Endothelial cell of umbilical vein (primary cell): ENCODE measurements around the gene TLE4. TPM values are rescaled to one million over a fixed set of nuclear protein-coding genes. Genes with fewer than 3 reads are reported as not detected.

ENCODE experiments used
- BruUV-seq: library from RNA; stranded (reverse); fragments of 400-500 nt; replicated peaks from 2 replicates; lab custom pipeline; 2021; lab: Mats Ljungman, UMichigan
- CTCF ChIA-PET: fragments of 300-600, 350-600 bp; sonication (Branson Sonifier 250); formaldehyde crosslinking; loops from one replicate; lab custom pipeline; 2021; ENCODE audit warnings: antibody characterized with exemption, inconsistent platforms; lab: Charles Lee
- POLR2A ChIA-PET: fragments of 300-600, 350-600 bp; sonication (Branson Sonifier 250); formaldehyde crosslinking; loops from one replicate; lab custom pipeline; 2021; ENCODE audit warnings: antibody characterized with exemption, inconsistent platforms; lab: Charles Lee
- DNase-seq: peaks from one replicate; pipeline ENCODE4 v3.0.0-alpha.2; 2011; ENCODE audit warnings: low read depth, low spot score
- FAIRE-seq: peaks from 2 replicates; lab custom pipeline; 2011; peaks lifted over from hg19 to GRCh38; lab: Jason Lieb, UNC
- H2AFZ ChIP-seq: 2 replicates; pipeline ENCODE4 v1.6.0; 2012; ENCODE audit warnings: low read depth, low read length, control low read depth, inconsistent platforms
- H3K27ac ChIP-seq: 2 replicates; pipeline ENCODE4 v1.5.1; 2011; ENCODE audit warnings: low read depth, mild to moderate bottlenecking, control low read depth, low read length, moderate library complexity; ENCODE audit not compliant: insufficient read depth
- H3K27me3 ChIP-seq, 2 experiments: 2 replicates each; pipeline versions ENCODE4 v1.6.0 to v1.6.1; 2011; ENCODE audit warnings: low read length in 2 of 2, mixed read lengths in 1 of 2; ENCODE audit not compliant: control insufficient read depth in 2 of 2, insufficient read depth in 2 of 2
- H3K36me3 ChIP-seq, 2 experiments: 2 replicates in 1 of 2; 3 replicates in 1 of 2; pipeline ENCODE4 v1.5.1; 2011; ENCODE audit warnings: low read length in 2 of 2, mild to moderate bottlenecking in 1 of 2, moderate library complexity in 1 of 2; ENCODE audit not compliant: control insufficient read depth in 2 of 2, insufficient read depth in 2 of 2; ENCODE audit errors: extremely low read depth in 1 of 2
- H3K4me1 ChIP-seq: 3 replicates; pipeline ENCODE4 v1.5.1; 2011; ENCODE audit warnings: mild to moderate bottlenecking, low read length; ENCODE audit not compliant: control insufficient read depth, insufficient read depth; ENCODE audit errors: extremely low read depth
- H3K4me2 ChIP-seq: 2 replicates; pipeline ENCODE4 v1.6.1; 2011; ENCODE audit warnings: low read length, control low read depth, mixed read lengths; ENCODE audit not compliant: insufficient read depth
- H3K4me3 ChIP-seq, 3 experiments: fragments of 200-600 bp in 1 of 3; sonication (generic), shearing (Covaris generic) in 1 of 3; replicated peaks in 1 of 3; 2 replicates each; pipeline ENCODE4 v1.5.1; 2011 to 2016; ENCODE audit warnings: control low read depth in 3 of 3, low read length in 3 of 3, mild to moderate bottlenecking in 2 of 3, inconsistent platforms in 1 of 3, low read depth in 1 of 3, moderate library complexity in 1 of 3; ENCODE audit not compliant: insufficient read depth in 1 of 3
- H3K79me2 ChIP-seq: 2 replicates; pipeline ENCODE4 v1.6.0; 2012; ENCODE audit warnings: low read length, inconsistent platforms; ENCODE audit not compliant: control insufficient read depth, insufficient read depth
- H3K9ac ChIP-seq: replicated peaks from 2 replicates; pipeline ENCODE3; 2011; ENCODE audit warnings: low read length, control low read depth; ENCODE audit not compliant: insufficient read depth; ENCODE audit errors: extremely low read depth
- H3K9me1 ChIP-seq: replicated peaks from 3 replicates; pipeline ENCODE4 v1.6.0; 2011; ENCODE audit warnings: mild to moderate bottlenecking, low read length; ENCODE audit not compliant: control insufficient read depth, insufficient read depth; ENCODE audit errors: extremely low read depth
- H3K9me3 ChIP-seq: replicated peaks from 2 replicates; pipeline ENCODE4 v1.5.1; 2012; ENCODE audit warnings: low read length, inconsistent platforms; ENCODE audit not compliant: control insufficient read depth, insufficient read depth
- H4K20me1 ChIP-seq: replicated peaks from 2 replicates; pipeline ENCODE3; 2011; ENCODE audit warnings: mild to moderate bottlenecking, low read length; ENCODE audit not compliant: control insufficient read depth, insufficient read depth; ENCODE audit errors: extremely low read depth
- CTCF ChIP-seq, 2 donors: IDR thresholded peaks; 1 replicate in 1 of 2; 2 replicates in 1 of 2; pipeline ENCODE4 v1.5.1; 2011; ENCODE audit warnings: low read length in 2 of 2, mild to moderate bottlenecking in 2 of 2, moderate library complexity in 2 of 2, control low read depth in 1 of 2, inconsistent platforms in 1 of 2, low read depth in 1 of 2; ENCODE audit not compliant: insufficient read depth in 1 of 2; ENCODE audit errors: extremely low read depth in 1 of 2
- EZH2 ChIP-seq: IDR thresholded peaks from 2 replicates; pipeline ENCODE4 v1.6.1; 2012; ENCODE audit warnings: borderline replicate concordance, low read depth, mild to moderate bottlenecking, moderate library complexity, low read length, inconsistent platforms; ENCODE audit not compliant: severe bottlenecking
- FOS ChIP-seq: IDR thresholded peaks from 2 replicates; pipeline ENCODE4 v1.6.1; 2011; ENCODE audit warnings: mild to moderate bottlenecking, low read length, moderate library complexity, borderline replicate concordance; ENCODE audit not compliant: insufficient read depth
- GATA2 ChIP-seq: IDR thresholded peaks from 2 replicates; pipeline ENCODE4 v1.7.0; 2011; ENCODE audit warnings: low read depth, mild to moderate bottlenecking, moderate library complexity, mixed read lengths, low read length; ENCODE audit not compliant: insufficient read length, insufficient read depth
- JUN ChIP-seq: IDR thresholded peaks from 2 replicates; pipeline ENCODE4 v1.6.1; 2011; ENCODE audit warnings: borderline replicate concordance, low read depth; ENCODE audit not compliant: insufficient read length, insufficient read depth
- MAX ChIP-seq: IDR thresholded peaks from 2 replicates; pipeline ENCODE4 v1.6.1; 2011; ENCODE audit not compliant: insufficient read depth, insufficient read length
- MYC ChIP-seq: IDR thresholded peaks from one replicate; pipeline ENCODE4 v1.6.1; 2011; ENCODE audit warnings: mild to moderate bottlenecking, low read depth, low read length
- POLR2A ChIP-seq: IDR thresholded peaks from 2 replicates; pipeline ENCODE4 v1.6.1; 2012; ENCODE audit warnings: low read depth, mild to moderate bottlenecking, control low read depth, low read length
- POLR2AphosphoS5 ChIP-seq: IDR thresholded peaks from 2 replicates; pipeline ENCODE4 v1.6.1; 2012; ENCODE audit warnings: low read depth, mild to moderate bottlenecking, control low read depth, low read length, moderate library complexity; ENCODE audit not compliant: insufficient read depth
- dilution Hi-C: fragments of 300-500 bp; cut with MboI; formaldehyde crosslinking; loops from one replicate; pipeline ENCODE4 v1.15.0; 2019; ENCODE audit warnings: low sequenced_read_pairs; ENCODE audit not compliant: extremely low pct_ligation_motif_present
- intact Hi-C: fragments of 100-400 bp; cut with micrococcal nuclease; formaldehyde crosslinking; loops from one replicate; pipeline ENCODE4 v1.10.0; 2022
- polyA plus RNA-seq, 4 experiments: library from polyadenylated mRNA; depleted of rRNA in 3 of 4; stranded (reverse) in 3 of 4; unstranded in 1 of 4; fragments of >200 nt; gene quantifications; 2 replicates each; pipeline versions ENCODE4 v1.2.1 to v1.2.3, GENCODE V29; 2011 to 2012; ENCODE audit warnings: missing spikeins in 1 of 4
- total RNA-seq: library from RNA; stranded (reverse); gene quantifications from 2 replicates; pipeline ENCODE4 v1.2.3, GENCODE V29; 2021

TLE4 gene
- total and polyA plus RNA-seq, 2 donors (not counting 3 experiments of a cell fraction or from before 2014, with no cell fraction given): 31.4 to 32.3 TPM

- dilution Hi-C loops (no loop called here), intact Hi-C loops (no loop called here)
- Histone ChIP-seq H3K27ac (no peak overlapping the region), H3K4me3 (no peak overlapping the region), H4K20me1 (no peaks in the 10 kb centered on the region), H3K27me3 (no peaks in the 10 kb centered on the region), H3K36me3 (peaks cover 0 to 21% of the 10 kb centered on the region in 2 experiments), H3K9ac (no peak overlapping the region), H3K9me1 (no peaks in the 10 kb centered on the region), H3K4me1 (no peaks in the 10 kb centered on the region), H3K9me3 (no peaks in the 10 kb centered on the region), H2AFZ (no peak overlapping the region), H3K4me2 (no peak overlapping the region), H3K79me2 (no peaks in the 10 kb centered on the region)
- no peak for FAIRE-seq
- no peak for DNase-seq
- TF ChIP-seq GATA2 (peak; percentile 54), EZH2 (no peak)
- no TSS peak for BruUV-seq
- POLR2A ChIA-PET: no interaction called here
- CTCF ChIA-PET: interaction anchor here (1.6 kb wide), 1 partner anchor 11 kb away, joined by 3 read pairs; no protein-coding TSS in a partner anchor
Observed at GRCh38 chr9:79711874-79712273, 140.1 kb downstream of the TLE4 start.

GRCh38 chr9:79719021-79719420 lies 147.3 kb downstream of the TLE4 start:
- Histone ChIP-seq H4K20me1 (no peaks in the 10 kb centered on the region), H3K9ac (no peak overlapping the region), H2AFZ (no peak overlapping the region), H3K27ac (no peak overlapping the region), H3K27me3 (no peaks in the 10 kb centered on the region), H3K4me3 (no peak overlapping the region), H3K36me3 (peaks cover 6 to 30% of the 10 kb centered on the region in 2 experiments), H3K4me1 (no peaks in the 10 kb centered on the region), H3K9me3 (no peaks in the 10 kb centered on the region), H3K4me2 (no peak overlapping the region), H3K79me2 (no peaks in the 10 kb centered on the region), H3K9me1 (no peaks in the 10 kb centered on the region)
- no peak for TF ChIP-seq JUN
- no peak for TF ChIP-seq MYC
- TF ChIP-seq EZH2: no peak
- no peak for TF ChIP-seq GATA2
- TF ChIP-seq POLR2A: no peak
- no peak for TF ChIP-seq FOS
- no peak for TF ChIP-seq MAX
- no peak for TF ChIP-seq POLR2AphosphoS5
- no peak for TF ChIP-seq CTCF (IDR thresholded peaks at IDR 0.05; ENCODE audit: extremely low read depth in 1 of 2, insufficient read depth in 1 of 2, low read depth in 1 of 2, low read length in 2 of 2)
- ChIA-PET CTCF (no interaction called here), POLR2A (no interaction called here)
- dilution Hi-C loops: no loop called here
- BruUV-seq: no TSS peak
- FAIRE-seq: no peak
- no peak for DNase-seq
- intact Hi-C loops: no loop called here
